Astrocyte (in vitro differentiated cells and primary cell): Measurements from ENCODE around the gene BRD4.

Experiments
- CTCF ChIP-seq: IDR thresholded peaks from 2 replicates; pipeline ENCODE4 v1.5.1; 2011; ENCODE audit warnings: low read depth, mild to moderate bottlenecking, inconsistent platforms, low read length, moderate library complexity; ENCODE audit not compliant: insufficient read depth
- EZH2 ChIP-seq: IDR thresholded peaks from 2 replicates; pipeline ENCODE4 v1.6.1; 2012; ENCODE audit warnings: mild to moderate bottlenecking, low read length, inconsistent platforms; ENCODE audit not compliant: insufficient read depth

DNA sequence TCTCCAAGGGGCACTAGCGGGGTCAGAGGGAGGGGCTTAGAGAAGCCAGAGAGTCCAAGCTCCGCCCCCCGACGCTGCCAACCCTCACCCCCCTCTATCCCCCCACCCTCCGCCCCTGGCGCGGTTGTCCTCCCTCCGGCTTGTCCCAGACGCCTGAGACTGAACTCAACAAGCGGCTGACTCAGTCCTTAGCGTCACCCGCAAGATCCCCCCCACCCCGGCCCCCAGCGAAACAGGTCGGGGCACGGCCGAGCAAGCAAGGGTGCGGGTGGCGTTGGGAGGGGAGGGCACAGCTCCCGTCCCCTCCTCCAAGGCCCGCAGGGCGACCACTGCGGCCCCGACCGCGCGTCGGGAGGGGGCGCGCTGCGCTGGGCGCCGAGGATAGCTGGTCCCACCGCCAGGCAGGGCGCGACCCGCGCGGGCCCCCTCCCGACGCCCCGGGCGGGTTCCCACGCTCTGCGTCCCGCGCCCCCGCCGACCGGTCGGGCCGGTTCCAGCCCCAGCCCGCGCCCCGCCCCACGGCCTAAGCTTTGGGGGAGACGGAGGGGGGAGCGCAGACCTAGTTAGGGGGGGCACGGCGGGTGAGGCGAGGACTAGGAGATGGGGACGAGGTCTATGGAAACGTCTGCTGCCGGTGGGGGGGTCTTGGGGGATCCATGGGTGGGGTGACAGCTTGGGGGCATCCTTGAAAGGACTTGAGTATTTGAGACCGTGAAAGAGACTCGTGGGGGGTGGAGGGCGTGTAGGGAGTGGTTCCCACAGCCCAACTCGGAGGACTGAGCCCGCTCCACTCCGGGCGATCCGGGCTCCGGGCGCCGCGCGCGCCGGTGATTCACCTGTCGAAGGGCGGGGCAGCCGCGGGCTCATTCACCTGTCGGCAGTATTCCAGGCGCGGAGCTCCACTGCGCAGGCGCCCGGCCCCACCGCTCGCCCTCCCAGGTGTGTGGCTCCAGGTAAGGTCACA is 136.7 kb downstream of the BRD4 start:
- TF ChIP-seq CTCF (no peak), EZH2 (no peak)
